GM21528 (cell line): ENCODE data around the gene LRRC23.
"Not testable (repeated sequence)": the region's sequence is repeated elsewhere in the genome, so short reads cannot be mapped to it uniquely, and the experiment has no call there.

ENCODE experiments used
- ATAC-seq: cut with Tn5 transposase; IDR thresholded peaks from one replicate; pipeline ENCODE4 v1.9.1; 2021; ENCODE audit warnings: mild to moderate bottlenecking, moderate library complexity; ENCODE audit not compliant: unreplicated experiment, low FRiP score

Gene LRRC23

DNA sequence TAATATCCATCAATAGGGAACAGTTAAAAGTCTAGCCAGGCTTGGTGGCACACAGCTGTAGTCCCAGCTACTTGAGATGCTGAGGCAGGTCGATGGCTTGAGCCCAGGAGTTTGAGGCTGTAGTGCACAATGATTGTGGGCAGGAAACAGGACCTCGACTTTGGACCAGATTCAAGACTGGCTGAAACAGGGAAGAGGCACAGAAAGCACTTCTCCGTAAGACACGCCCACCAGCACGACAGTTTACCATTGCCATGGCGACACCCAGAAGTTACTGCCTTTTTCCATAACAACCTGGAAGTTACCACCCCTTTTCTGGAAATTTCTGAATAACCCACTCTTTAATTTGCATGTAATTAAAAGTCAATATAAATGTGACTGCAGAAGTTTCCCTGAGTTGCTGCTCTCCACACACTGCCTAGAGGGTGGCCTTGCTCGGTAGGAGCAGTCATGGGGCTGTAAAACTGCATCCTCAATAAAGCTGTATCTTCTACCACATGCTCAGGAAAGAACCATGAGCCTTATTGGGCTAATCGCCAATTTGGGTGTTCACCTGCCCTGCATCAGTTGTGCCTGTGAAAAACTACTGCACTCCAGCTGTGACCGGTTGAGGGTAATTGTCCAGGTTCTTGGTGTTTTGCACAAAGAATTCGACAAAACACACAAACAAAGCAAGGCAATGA lies 4.6 kb upstream of the LRRC23 start:
- no peak for ATAC-seq

DNA sequence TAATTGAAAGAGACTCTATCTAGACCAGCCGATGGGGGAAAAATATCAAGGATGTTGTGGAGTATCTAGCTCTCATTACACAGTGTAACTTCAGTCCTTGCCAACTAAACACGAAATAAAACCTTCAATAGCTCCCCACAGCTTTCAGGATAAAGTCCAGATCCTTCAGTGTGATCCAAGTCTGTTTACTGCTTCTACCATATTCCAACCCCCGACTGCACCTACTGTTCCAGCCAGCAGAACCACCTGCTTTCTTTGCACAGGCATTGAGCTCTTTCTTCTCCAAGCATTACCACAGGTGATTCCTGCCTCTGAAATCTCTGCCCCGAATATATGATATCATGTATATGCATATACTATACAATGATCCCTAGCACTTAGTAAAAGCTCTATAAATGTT lies 2.2 kb upstream of the LRRC23 start:
- no peak for ATAC-seq

DNA sequence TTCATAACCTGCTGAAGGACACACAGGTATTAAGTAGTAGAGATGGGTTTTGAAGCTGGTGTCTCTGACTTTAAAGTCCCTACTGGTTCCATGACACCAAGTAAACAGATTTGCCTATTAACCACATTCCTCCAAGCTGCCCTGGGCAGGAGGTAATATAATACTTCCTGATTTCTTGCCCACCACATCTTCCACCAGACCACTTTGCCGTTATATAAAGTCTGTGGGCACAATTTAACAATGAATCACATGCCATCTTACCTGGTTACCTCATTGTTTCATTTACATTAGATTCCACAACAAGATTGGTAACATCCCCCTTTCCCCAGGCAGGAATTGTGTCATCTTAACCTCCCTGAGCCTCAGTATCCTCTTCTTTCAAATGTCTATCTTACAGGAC lies 900 bp upstream of the LRRC23 start:
- no peak for ATAC-seq

DNA sequence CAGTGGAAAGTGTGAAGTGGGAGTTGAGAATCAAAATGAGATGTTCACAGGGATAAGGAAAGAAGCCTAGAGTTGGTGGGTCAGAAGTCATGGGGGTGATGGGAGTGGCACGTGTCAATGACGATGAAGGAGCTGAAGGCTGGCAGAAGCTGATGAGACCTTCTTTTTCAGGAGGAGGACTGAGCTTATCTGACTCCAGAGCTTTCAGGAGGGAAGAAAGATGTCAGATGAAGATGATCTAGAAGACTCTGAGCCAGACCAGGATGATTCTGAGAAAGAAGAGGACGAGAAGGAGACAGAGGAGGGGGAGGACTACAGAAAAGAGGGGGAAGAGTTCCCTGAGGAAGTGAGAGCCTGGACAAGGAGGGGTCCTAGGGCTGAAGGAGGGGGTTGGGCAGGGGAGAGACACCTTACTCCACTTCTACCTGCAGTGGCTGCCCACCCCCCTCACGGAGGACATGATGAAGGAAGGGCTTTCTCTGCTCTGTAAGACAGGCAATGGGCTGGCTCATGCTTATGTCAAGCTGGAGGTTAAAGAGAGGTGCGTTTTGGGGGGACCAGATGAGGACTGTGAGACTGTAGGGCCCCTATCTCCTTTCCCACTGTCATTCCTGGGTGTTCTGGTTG lies 905 bp downstream of the LRRC23 start:
- no peak for ATAC-seq

DNA sequence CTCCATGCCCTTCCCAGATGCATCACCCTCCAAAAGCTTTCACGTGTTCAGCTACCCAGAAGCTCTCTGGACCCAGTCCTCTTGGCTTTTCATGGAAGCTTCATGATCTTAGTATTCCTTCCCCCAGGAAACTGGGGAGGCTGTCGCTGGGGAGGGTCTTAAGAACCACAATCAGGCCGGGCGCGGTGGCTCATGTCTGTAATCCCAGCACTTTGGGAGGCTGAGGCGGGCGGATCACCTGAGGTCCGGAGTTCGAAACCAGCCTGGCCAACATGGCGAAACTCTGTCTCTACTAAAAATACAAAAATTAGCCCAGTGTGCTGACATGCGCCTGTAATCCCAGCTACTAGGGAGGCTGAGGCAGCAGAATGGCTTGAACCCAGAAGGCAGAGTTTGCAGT lies 3.5 kb downstream of the LRRC23 start:
- ATAC-seq: not testable (repeated sequence)

DNA sequence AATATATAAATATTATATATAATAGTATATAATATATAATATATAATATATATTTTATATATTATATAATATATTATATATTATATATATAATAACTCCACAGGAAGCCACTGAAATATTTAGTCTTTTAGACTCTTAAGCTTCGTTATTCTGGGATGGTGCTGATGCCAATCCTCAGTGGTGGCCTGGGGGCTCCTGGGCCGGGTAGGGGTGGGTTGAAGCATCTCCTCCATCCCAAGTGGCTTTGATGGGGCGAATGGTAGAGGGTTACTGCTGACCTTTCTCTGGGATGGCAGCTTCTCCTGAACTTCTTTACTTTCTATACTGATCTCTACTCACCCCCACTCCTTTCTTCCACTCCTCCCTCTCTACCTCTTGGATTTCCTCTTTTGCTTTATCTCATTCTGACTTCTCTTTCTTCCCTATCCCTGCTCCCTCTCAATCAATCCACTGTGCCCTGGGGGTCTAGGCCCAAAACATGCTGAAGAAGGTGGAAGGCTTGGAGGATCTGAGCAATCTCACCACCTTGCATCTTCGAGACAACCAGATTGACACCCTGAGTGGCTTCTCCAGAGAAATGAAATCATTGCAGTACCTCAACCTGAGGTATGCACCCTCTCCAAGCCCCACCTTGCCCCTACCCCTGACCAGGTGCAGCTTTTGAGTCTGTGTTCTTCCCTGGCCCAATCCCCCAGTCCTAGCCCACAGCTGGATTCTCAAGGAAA lies 5.0 kb downstream of the LRRC23 start:
- no peak for ATAC-seq

DNA sequence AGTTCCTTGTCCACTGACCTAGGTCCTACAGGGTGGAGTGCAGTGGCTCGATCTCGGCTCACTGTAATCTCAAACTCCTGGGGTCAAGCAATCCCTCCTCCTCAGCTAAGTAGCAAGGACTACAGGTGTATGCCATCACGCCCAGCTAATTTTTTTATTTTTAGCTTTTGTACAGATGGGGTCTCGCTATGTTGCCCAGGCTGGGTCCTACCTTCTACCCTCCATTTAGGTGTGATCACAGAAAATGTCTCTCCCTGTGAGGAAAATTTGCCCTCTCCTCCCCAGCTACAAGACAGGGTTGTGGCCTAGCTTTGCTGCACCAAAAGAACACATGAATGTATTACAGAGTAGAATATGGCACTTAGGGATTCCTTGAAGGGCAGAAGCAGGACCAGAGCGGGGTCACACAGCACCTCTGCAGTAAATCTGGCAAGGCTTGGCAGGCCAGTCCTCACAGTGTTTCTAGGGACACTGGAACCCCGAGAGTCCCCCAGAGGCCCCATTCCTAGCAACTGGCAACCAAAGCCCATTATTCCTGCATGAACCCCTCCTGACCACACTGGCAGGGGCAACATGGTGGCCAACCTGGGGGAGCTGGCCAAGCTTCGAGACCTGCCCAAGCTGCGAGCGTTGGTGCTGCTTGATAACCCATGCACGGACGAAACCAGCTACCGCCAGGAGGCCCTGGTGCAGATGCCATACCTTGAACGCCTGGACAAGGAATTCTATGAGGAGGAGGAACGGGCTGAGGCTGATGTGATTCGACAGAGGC lies 7.7 kb downstream of the LRRC23 start:
- ATAC-seq: no peak

DNA sequence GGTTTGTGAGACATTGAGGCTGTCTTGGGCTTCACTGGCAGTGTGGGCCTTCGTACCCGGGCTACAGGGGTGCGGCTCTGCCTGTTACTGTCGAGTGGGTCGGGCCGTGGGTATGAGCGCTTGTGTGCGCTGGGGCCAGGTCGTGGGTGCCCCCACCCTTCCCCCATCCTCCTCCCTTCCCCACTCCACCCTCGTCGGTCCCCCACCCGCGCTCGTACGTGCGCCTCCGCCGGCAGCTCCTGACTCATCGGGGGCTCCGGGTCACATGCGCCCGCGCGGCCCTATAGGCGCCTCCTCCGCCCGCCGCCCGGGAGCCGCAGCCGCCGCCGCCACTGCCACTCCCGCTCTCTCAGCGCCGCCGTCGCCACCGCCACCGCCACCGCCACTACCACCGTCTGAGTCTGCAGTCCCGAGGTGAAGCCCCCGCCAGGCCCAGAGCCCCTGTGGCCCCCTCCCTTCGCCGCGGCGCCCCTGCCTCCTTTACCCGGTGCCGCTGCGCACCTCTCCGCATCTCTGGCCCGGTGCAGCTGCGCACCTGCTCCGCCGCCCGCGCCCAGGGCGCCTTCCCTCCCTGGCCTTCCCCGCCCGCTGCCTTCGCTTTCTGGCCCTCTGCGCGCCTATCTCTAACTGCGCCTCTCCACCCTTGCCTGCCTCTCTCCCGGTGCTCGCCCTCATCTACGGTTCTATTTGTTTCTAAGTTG lies 9.8 kb downstream of the LRRC23 start, which contains the start of gene ENO2:
ENO2 (plus strand) TSS at position 335 of the 701 bp plus-strand sequence. CDS start 1,253 bp downstream, outside the sequence.
- peak; percentile 58 for ATAC-seq

DNA sequence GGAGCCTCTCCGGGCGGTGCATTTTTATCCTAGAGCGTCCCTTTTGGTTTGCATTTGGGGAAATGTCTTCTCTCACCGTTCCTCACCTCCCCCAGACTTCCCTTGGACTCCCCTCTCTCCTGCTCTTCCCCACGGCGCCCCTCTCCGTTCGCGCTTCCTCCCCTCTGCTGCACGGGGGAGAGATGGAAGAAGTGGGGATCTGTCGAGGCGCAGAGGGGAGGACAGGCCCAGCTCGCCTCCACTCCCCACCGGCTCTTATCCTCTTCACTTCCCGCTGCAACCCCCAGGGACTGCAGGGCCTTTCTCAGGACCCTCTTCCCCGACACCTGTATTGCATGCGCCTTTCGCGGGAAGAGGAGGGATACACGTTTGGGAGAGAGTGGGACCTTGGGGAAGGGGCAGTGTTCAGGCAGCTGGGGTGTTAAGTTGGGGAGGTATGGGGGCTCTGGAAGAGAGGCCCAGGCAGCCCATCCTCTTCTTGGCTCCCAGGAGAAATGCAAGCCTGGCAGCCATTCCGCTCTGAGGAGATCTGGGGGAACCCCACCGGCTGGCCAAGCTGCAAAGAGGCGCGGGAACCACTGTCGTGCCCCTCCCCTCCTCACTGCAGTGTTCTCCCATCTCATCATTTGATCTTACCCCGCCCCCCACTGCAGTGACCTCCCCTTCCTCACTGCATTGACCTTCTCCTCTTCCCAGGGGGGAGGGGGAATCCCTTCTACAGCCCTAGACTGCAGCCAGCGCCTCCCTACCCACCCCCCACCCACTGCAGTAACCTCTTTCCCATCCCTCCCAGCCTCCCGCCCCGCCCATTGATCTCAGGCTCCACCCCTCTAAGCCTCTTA lies 10.5 kb downstream of the LRRC23 start:
- peak; percentile 6 for ATAC-seq

DNA sequence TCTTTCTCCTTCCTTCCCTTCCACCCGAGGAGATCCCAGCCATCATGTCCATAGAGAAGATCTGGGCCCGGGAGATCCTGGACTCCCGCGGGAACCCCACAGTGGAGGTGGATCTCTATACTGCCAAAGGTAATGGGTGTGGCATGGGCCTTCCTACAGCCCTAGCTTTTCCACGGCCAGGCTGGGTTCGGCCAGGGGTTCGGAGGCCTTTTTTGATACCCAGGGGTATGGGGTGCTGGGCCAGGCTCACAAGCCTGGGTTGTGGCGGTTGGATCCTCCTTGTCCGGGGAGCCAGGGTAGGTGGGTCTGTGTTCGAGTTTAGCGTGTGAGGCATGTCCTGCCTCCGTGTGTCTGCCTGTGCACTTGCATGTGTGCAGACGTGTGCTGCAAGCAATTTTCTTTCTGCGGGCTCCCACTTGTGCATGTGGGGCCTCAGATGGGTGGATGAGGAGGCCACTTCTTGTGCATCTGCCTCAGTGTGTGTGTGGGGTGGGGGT lies 11.2 kb downstream of the LRRC23 start:
- no peak for ATAC-seq

DNA sequence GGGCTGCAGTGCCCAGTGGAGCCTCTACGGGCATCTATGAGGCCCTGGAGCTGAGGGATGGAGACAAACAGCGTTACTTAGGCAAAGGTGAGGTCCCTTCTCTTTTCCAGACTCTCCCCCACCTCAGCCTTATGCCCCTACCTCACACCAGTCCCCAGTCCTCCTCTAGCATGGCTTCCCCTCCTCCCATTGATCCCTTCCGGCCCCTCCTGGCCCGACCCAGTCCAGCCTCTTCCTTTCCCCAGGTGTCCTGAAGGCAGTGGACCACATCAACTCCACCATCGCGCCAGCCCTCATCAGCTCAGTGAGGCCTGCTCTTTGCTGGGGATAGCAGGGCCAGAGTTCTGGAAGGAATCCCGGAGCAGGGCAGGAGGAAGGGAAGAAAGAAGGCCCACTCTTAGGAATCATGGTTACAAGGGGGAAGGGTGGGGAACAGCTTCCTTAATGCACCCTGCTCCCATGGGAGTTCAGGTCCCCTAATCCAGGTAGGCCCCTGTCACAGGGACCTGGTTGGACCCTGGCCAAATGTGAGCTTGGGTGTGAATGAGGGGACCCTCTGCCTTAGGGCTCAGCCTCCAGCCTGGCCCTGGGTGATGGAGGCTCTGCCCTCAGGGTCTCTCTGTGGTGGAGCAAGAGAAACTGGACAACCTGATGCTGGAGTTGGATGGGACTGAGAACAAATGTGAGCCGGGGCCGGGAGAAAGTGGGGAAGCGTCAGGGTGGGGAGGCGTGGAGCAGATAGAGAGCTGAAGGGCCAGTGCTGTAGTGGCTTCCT lies 12.0 kb downstream of the LRRC23 start:
- ATAC-seq: no peak

DNA sequence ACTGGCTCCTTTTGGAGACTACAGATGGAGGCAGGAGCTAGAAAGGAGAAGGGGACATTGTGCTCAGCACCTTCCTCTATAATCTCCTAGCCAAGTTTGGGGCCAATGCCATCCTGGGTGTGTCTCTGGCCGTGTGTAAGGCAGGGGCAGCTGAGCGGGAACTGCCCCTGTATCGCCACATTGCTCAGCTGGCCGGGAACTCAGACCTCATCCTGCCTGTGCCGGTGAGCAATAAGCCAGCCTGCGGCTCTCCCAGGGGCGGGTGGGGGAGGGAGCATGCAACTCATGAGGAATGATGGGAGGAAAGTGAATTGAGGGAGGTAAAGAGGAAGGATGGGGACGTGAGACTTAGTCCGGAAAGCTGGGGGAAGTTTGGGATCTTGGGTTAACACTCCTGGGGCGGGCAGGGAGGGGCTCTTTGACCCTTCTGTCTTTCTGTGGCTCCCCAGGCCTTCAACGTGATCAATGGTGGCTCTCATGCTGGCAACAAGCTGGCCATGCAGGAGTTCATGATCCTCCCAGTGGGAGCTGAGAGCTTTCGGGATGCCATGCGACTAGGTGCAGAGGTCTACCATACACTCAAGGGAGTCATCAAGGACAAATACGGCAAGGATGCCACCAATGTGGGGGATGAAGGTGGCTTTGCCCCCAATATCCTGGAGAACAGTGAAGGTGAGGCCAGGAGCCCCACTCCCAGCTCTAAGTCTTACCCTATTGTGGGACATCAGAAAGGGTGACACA lies 13.0 kb downstream of the LRRC23 start:
- no peak for ATAC-seq

DNA sequence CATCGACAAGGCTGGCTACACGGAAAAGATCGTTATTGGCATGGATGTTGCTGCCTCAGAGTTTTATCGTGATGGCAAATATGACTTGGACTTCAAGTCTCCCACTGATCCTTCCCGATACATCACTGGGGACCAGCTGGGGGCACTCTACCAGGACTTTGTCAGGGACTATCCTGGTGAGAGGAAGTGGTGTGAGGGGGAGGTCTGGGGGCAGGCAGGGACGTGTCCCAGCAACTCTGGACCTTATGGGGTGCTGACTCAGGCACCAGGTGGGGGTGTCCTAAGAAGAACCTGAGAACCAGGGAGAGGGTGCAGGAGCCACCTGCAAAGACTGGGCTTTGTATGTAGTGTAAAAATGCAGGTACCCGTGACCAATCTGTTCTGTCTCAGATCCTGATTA lies 15.0 kb downstream of the LRRC23 start:
- ATAC-seq: no peak

DNA sequence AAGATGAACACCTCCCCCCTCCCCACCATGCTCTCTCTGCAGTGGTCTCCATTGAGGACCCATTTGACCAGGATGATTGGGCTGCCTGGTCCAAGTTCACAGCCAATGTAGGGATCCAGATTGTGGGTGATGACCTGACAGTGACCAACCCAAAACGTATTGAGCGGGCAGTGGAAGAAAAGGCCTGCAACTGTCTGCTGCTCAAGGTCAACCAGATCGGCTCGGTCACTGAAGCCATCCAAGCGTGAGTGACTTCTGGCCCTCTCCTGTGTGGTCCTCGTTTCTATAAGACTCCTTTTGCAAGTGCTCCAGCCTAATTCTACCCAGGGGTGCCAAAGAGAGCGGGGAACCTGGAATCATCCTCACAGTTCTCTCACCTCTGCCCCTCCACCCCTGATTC lies 16.9 kb downstream of the LRRC23 start:
- no peak for ATAC-seq

DNA sequence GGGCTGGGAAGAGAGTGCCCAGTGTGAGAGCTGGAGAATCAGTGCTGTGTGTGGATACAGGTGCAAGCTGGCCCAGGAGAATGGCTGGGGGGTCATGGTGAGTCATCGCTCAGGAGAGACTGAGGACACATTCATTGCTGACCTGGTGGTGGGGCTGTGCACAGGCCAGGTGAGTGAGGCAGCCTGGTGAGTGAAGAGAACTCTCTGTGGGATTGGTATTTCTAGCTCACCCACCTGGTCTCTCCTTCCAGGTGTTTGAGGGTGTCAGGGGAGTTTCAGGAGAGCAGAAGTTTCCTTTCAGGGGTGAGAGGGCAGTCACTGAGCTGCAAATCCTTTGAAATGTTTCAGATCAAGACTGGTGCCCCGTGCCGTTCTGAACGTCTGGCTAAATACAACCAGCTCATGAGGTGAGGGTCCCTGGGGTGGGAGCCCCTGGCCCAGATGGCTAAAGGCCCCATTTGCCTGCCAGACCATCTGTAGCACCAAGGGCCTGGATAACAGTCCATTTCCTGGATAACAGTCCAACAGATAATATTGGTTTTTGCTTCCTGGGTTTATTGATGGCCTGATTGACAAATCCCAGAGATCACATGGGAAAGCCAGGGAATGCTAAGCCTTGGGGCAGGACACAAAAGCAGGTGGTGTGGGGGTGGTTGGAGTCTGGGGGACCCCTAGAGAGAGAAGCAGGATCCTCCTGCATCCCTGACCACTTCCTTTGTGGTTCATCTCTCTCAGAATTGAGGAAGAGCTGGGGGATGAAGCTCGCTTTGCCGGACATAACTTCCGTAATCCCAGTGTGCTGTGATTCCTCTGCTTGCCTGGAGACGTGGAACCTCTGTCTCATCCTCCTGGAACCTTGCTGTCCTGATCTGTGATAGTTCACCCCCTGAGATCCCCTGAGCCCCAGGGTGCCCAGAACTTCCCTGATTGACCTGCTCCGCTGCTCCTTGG lies 17.6 kb downstream of the LRRC23 start:
- ATAC-seq: no peak

DNA sequence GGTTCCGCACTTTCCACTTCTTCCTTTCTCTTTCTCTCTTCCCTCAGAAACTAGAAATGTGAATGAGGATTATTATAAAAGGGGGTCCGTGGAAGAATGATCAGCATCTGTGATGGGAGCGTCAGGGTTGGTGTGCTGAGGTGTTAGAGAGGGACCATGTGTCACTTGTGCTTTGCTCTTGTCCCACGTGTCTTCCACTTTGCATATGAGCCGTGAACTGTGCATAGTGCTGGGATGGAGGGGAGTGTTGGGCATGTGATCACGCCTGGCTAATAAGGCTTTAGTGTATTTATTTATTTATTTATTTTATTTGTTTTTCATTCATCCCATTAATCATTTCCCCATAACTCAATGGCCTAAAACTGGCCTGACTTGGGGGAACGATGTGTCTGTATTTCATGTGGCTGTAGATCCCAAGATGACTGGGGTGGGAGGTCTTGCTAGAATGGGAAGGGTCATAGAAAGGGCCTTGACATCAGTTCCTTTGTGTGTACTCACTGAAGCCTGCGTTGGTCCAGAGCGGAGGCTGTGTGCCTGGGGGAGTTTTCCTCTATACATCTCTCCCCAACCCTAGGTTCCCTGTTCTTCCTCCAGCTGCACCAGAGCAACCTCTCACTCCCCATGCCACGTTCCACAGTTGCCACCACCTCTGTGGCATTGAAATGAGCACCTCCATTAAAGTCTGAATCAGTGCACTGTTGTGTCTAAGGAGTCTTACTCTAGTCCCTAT lies 18.5 kb downstream of the LRRC23 start:
- ATAC-seq: no peak
